Right atrium auricular region (tissue), 2 donors: Measurements from ENCODE around the gene PRMT2. TPM values are rescaled to one million over a fixed set of nuclear protein-coding genes. Genes with fewer than 3 reads are reported as not detected.

Experiments used
- DNase-seq: peaks from one replicate; pipeline ENCODE4 v3.0.0-alpha.2; 2019; ENCODE audit warnings: low spot score
- H3K27ac ChIP-seq, 2 donors: fragments of 200-600 bp; sonication (generic); 1 replicate in 1 of 2; 2 replicates in 1 of 2; pipeline ENCODE4 v1.5.1; 2016 to 2019
- H3K27me3 ChIP-seq, 2 donors: fragments of 200-600 bp; sonication (generic); one replicate each; pipeline versions ENCODE4 v1.5.1 to v1.6.0; 2017 to 2019
- H3K36me3 ChIP-seq: fragments of 200-600 bp; sonication (generic); one replicate; pipeline ENCODE4 v1.5.1; 2016
- H3K4me1 ChIP-seq, 2 donors: fragments of 200-600 bp; sonication (generic); one replicate each; pipeline versions ENCODE4 v1.5.1 to v1.6.0; 2017 to 2019
- H3K4me3 ChIP-seq, 2 donors: fragments of 200-600 bp; sonication (generic); 1 replicate in 1 of 2; 2 replicates in 1 of 2; pipeline ENCODE4 v1.5.1; 2017 to 2019; ENCODE audit warnings: mild to moderate bottlenecking in 1 of 2, moderate library complexity in 1 of 2
- H3K9me3 ChIP-seq, 2 donors: fragments of 200-600 bp; sonication (generic); one replicate each; pipeline ENCODE4 v1.5.1; 2019
- CTCF ChIP-seq, 2 donors: fragments of 200-600 bp; sonication (generic); IDR thresholded peaks; one replicate each; pipeline ENCODE4 v1.5.1; 2019; ENCODE audit warnings: antibody characterized with exemption in 2 of 2
- total RNA-seq, 2 donors: library from RNA; depleted of rRNA; stranded (reverse); fragments of >200 nt; gene quantifications; one replicate each; pipeline ENCODE4 v1.1.0, GENCODE V29; 2016

PRMT2 gene
- total RNA-seq, 2 donors from 2014 or later, result 36.7 to 60.5 TPM

GRCh38 chr21:46636550-46637285 is 1.2 kb downstream of the PRMT2 start:
- Histone ChIP-seq H3K27me3 (no peaks in the 10 kb centered on the region), H3K9me3 (no peaks in the 10 kb centered on the region), H3K36me3 (peaks cover 5% of the 10 kb centered on the region), H3K4me3 (peak overlapping the region; percentile 84 to 92), H3K4me1 (peaks cover 0 to 48% of the 10 kb centered on the region in 2 donors), H3K27ac (peak overlapping the region; percentile 96 to 99)
- DNase-seq, result no peak
- no peak for TF ChIP-seq CTCF (IDR thresholded peaks at IDR 0.05)

GRCh38 chr21:46637952-46638746 is 2.7 kb downstream of the PRMT2 start:
- peak overlapping the region; percentile 26 to 48 for H3K27ac ChIP-seq
- TF ChIP-seq CTCF (IDR thresholded peaks at IDR 0.05), result no peak
- peaks cover 11% of the 10 kb centered on the region for H3K36me3 ChIP-seq
- no peak for DNase-seq
- H3K4me1 ChIP-seq, result peaks cover 0 to 48% of the 10 kb centered on the region in 2 donors
- no peaks in the 10 kb centered on the region for H3K9me3 ChIP-seq
- peak overlapping the region in 1 of 2 donors; percentile 9 for H3K4me3 ChIP-seq
- no peaks in the 10 kb centered on the region for H3K27me3 ChIP-seq

- Histone ChIP-seq H3K9me3 (no peaks in the 10 kb centered on the region), H3K27ac (no peak overlapping the region), H3K4me3 (no peak overlapping the region), H3K27me3 (no peaks in the 10 kb centered on the region), H3K4me1 (peaks cover 0 to 45% of the 10 kb centered on the region in 2 donors), H3K36me3 (peaks cover 24% of the 10 kb centered on the region)
- TF ChIP-seq CTCF (IDR thresholded peaks at IDR 0.05), result peak in 1 of 2 donors; percentile 56
- no peak for DNase-seq
Observed at GRCh38 chr21:46639489-46640386, 4.3 kb downstream of the PRMT2 start.

- no peaks in the 10 kb centered on the region for H3K9me3 ChIP-seq
- no peaks in the 10 kb centered on the region for H3K27me3 ChIP-seq
- peaks cover 0 to 34% of the 10 kb centered on the region in 2 donors for H3K4me1 ChIP-seq
- H3K36me3 ChIP-seq, result peaks cover 44% of the 10 kb centered on the region
- DNase-seq, result no peak
- TF ChIP-seq CTCF (IDR thresholded peaks at IDR 0.05), result no peak
- no peak overlapping the region for H3K27ac ChIP-seq
- no peak overlapping the region for H3K4me3 ChIP-seq
Observed at GRCh38 chr21:46641656-46642055, 6.2 kb downstream of the PRMT2 start.

- H3K27me3 ChIP-seq, result no peaks in the 10 kb centered on the region
- peaks cover 0 to 15% of the 10 kb centered on the region in 2 donors for H3K4me1 ChIP-seq
- DNase-seq, result no peak
- H3K4me3 ChIP-seq, result no peak overlapping the region
- no peak for TF ChIP-seq CTCF (IDR thresholded peaks at IDR 0.05)
- H3K36me3 ChIP-seq, result peaks cover 61% of the 10 kb centered on the region
- H3K27ac ChIP-seq, result no peak overlapping the region
- H3K9me3 ChIP-seq, result no peaks in the 10 kb centered on the region
Observed at GRCh38 chr21:46643379-46644177, 8.1 kb downstream of the PRMT2 start.
